Fibroblast of skin of back (primary cell): ENCODE results near the gene ZSWIM3.

Experiments
- DNase-seq: peaks from one replicate; pipeline ENCODE4 v3.0.0-alpha.2; 2013

ZSWIM3 gene

GRCh38 chr20:45833030-45833882 is 24.2 kb upstream of the ZSWIM3 start, which contains the start of gene SNX21:
Gene SNX21 (plus strand): TSS chr20:45833799. CDS start chr20:45833920, 121 bp downstream.
- DNase-seq = peak; percentile 93

- peak; percentile 65 for DNase-seq
These were observed 23.3 kb upstream of the ZSWIM3 start for GRCh38 chr20:45833883-45834796.

DNA sequence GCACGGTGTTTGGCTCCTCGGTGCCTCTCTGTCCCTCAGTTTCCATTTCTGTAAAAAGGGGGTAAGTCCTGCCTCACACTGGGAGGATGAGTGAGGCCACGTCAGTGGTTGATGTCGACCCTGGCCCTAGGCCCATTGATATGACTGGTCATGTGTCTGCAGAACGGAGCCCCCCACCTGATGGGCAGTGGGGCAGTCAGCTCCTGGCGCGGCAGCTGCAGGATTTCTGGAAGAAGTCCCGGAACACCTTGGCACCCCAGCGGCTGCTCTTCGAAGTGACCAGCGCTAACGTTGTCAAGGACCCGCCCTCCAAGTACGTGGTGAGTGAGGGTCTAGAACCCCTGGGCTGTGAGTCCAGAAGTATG is 22.6 kb upstream of the ZSWIM3 start:
- no peak for DNase-seq

DNA sequence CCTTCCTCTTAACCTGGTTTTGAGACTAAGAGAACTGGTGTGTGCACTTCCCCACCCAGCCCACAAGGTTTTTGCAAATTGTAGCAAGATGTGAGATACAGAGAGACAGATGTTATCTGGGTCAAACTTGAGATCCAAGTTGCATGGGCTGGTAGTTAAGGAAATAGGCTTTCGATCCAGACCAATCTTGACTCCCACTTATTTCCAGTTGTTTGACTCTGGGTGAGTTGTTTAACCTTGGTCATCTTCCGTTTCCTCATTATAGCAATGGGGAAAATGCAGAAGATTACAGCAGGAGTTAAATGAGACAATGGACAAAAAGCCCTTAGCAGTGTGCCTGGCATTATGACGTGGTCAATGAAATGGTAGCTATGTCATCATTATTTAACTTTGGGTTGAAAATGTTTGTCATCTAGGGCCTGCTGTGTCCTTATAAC is 22.1 kb upstream of the ZSWIM3 start:
- no peak for DNase-seq

- peak; percentile 58 for DNase-seq
These were observed 21.6 kb upstream of the ZSWIM3 start for GRCh38 chr20:45835825-45836224.

GRCh38 chr20:45836841-45837240 is 20.6 kb upstream of the ZSWIM3 start:
- DNase-seq = no peak

DNA sequence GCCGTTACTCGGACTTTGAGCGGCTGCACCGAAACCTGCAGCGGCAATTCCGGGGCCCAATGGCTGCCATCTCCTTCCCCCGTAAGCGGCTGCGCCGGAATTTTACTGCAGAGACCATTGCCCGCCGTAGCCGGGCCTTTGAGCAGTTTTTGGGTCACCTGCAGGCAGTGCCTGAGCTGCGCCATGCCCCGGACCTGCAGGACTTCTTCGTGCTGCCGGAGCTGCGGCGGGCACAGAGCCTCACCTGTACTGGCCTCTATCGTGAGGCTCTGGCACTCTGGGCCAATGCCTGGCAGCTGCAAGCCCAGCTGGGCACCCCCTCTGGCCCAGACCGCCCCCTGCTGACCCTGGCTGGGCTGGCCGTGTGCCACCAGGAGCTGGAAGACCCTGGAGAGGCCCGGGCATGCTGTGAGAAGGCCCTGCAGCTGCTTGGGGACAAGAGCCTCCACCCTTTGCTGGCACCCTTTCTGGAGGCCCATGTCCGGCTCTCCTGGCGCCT is 16.7 kb upstream of the ZSWIM3 start:
- DNase-seq = no peak

- no peak for DNase-seq
These were observed 15.8 kb upstream of the ZSWIM3 start for GRCh38 chr20:45841407-45842129.

DNA sequence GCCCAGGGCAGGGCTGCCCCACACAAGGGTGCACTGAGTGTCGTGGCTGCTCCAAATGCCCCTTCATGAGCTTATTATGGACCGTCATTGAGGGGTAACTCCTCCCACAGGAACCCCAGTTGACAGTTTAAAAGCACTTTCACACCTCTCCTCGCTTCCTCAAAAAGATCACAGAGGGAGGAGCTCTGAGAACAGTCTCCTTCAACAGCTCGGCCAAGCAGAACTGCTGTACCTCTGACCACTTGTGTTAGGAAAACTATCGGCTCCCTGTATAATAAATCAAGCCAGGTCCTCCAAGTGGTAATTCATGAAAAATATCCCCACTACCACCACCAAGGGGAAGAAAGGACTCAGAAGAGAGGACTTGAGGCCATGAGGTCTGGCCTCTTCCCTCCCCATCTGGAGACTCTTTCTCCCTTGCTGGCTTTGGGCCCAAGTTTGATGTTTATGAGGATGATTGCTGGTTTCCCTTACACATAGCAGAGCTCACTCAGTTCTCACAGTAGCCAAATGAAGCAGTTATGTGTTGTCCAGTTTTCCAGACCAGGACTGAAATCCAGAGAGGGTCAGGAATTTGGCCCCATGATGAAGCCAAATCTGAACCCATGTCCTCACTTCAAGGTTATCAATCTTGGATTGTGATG is 15.1 kb upstream of the ZSWIM3 start:
- no peak for DNase-seq

DNA sequence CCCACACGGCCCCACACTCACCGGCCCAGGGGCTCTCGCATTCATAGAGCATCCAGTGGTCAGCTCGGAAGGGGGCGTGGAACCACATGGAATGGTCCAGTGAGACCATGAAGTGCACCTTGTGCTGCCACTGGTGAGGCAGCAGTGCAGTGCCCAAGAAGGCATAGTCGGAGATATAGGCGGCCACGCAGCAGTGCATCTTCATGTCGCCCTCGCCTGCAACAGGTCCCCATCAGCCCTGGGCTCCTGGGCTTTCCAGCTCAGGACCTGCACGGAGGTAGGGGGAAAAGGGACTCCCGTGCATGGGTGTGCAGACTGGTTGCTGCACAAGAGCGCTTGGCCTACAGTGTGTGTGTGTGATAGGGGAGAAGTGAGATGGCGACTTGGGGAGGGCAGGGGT is 13.9 kb upstream of the ZSWIM3 start:
- DNase-seq = no peak

GRCh38 chr20:45845452-45845851 is 12.0 kb upstream of the ZSWIM3 start:
- no peak for DNase-seq

GRCh38 chr20:45848421-45848820 is 9.0 kb upstream of the ZSWIM3 start:
- no peak for DNase-seq

DNA sequence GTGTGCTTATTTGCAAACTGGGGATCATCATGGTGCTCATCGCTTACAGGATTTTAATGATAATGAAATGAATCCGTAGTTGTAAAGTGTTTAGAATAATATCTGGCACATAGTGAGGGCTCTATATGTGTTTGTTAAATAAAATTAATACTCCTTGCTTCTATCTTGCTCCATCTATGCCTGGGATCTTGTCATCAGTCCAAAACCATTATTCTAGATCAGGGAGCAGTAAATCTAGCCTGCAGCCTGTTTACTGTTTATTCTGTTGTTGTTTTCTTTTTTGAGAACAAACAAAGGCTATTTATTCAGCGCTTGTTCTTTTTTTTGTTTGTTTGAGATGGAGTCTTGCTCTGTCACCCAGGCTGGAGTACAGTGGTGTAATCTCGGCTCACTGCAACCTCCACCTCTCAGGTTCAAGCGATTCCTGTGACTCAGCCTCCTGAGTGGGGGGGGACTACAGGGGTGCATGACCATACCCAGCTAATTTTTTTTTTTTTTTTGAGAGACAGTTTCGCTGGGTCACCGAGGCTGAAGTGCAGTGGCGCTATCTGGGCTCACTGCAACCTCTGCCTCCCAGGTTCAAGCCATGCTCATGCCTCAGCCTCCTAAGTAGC is 8.3 kb upstream of the ZSWIM3 start:
- DNase-seq = no peak

GRCh38 chr20:45850238-45850637 is 7.2 kb upstream of the ZSWIM3 start:
- no peak for DNase-seq

GRCh38 chr20:45850926-45851325 is 6.5 kb upstream of the ZSWIM3 start:
- DNase-seq = no peak

- no peak for DNase-seq
These were observed 5.9 kb upstream of the ZSWIM3 start for GRCh38 chr20:45851501-45851900.

GRCh38 chr20:45852326-45852725 is 5.1 kb upstream of the ZSWIM3 start:
- no peak for DNase-seq

- DNase-seq = no peak
These were observed 3.9 kb upstream of the ZSWIM3 start for GRCh38 chr20:45853484-45853883.

DNA sequence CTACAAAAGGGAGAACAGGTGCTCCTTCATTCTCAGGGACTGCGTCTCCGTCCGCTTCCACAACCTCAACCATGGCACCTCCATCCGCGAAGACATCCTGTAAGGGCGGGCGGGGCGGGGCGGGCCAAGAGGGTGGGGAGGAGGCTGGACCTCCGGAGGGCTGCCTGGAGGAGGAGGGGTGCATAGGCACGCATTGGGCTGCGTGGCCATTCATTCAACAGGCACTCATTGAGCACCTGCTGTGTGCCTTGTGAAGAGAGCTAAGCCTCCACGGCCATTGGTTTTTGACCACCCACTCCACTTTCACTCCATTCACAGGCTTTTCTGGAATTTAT is 435 bp downstream of the ZSWIM3 start:
- no peak for DNase-seq

DNA sequence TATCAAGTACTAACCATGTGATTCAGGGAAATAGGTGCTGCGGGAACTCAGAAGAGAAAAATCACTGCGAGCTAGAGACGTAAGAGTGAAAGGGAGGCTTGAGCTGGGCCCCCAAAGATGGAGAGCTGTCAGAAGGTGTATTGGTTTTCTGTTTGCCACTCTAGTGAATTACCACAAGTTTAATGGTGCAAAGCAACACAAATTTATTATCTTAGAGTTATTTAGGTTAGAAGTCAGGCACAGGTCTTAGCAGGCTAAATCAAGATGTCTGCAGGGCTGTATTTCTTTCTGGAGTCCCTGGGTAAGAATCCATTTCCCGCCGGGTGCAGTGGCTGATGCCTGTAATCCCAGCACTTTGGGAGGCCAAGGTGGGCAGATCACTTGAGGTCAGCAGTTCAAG is 2.5 kb downstream of the ZSWIM3 start:
- DNase-seq = no peak

GRCh38 chr20:45860560-45861220 is 3.3 kb downstream of the ZSWIM3 start:
- no peak for DNase-seq
